Astrocyte of the spinal cord (primary cell): ENCODE measurements around the gene DCLK2.

Experiments
- DNase-seq: peaks from one replicate; pipeline ENCODE4 v3.0.0; 2011; ENCODE audit warnings: low read depth, low spot score
- H3K4me3 ChIP-seq: 2 replicates; pipeline ENCODE4 v1.5.1; 2011; ENCODE audit warnings: low read depth, mild to moderate bottlenecking, low read length, moderate library complexity
- in situ Hi-C: cut with HindIII; loops from 2 replicates; pipeline ENCODE4 v1.10.0; 2017; ENCODE audit warnings: low sequenced_read_pairs
- TF ChIP-seq, protein P1 (sequence below): IDR thresholded peaks from 2 replicates; pipeline ENCODE4 v1.5.1; 2012; ENCODE audit warnings: low read depth, mild to moderate bottlenecking, low read length, inconsistent platforms

Gene DCLK2

GRCh38 chr4:150136036-150136435 is 57.8 kb downstream of the DCLK2 start:
- in situ Hi-C loops = no loop called here

GRCh38 chr4:150136481-150136880 is 58.2 kb downstream of the DCLK2 start:
- peak; percentile 73 for DNase-seq
- TF ChIP-seq, protein P1, sequence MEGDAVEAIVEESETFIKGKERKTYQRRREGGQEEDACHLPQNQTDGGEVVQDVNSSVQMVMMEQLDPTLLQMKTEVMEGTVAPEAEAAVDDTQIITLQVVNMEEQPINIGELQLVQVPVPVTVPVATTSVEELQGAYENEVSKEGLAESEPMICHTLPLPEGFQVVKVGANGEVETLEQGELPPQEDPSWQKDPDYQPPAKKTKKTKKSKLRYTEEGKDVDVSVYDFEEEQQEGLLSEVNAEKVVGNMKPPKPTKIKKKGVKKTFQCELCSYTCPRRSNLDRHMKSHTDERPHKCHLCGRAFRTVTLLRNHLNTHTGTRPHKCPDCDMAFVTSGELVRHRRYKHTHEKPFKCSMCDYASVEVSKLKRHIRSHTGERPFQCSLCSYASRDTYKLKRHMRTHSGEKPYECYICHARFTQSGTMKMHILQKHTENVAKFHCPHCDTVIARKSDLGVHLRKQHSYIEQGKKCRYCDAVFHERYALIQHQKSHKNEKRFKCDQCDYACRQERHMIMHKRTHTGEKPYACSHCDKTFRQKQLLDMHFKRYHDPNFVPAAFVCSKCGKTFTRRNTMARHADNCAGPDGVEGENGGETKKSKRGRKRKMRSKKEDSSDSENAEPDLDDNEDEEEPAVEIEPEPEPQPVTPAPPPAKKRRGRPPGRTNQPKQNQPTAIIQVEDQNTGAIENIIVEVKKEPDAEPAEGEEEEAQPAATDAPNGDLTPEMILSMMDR = no peak
- in situ Hi-C loops = no loop called here

More at GRCh38 chr4:150136036-150136435, 57.8 kb downstream of the DCLK2 start:
- DNase-seq = peak; percentile 52
- TF ChIP-seq, protein P1 = no peak
- no peak overlapping the region for H3K4me3 ChIP-seq

DNA sequence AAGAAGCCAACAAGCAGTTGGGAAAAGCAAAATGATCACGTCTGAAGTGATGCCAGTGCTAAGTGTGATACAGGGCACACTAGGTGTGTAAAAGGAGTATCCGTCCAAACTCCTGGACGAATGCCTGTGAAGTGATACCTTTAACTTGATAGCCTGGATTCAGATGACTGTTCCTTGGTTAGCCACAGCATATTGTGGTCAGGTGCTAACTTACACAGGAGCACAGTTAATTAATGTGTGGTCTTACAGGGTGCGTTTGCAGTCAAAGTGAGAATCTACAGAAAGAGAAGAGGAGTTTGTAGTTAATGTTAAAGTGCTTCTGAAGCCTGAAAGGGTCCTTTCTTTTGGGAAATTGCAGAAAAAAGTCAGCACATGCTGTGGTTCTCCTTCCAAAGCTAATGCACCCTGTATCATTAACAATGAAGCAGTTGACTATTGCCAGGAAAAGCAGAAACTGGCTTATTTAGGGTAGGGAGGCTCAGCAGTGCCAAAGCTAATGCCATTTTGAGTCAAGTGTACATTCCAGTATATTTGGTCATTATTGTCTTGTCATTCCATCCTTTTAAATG is 61.1 kb downstream of the DCLK2 start:
- TF ChIP-seq, protein P1 = no peak
- H3K4me3 ChIP-seq = no peak overlapping the region
- peak; percentile 52 for DNase-seq
- in situ Hi-C loops = no loop called here

More at GRCh38 chr4:150136481-150136880, 58.2 kb downstream of the DCLK2 start:
- H3K4me3 ChIP-seq = no peak overlapping the region

DNA sequence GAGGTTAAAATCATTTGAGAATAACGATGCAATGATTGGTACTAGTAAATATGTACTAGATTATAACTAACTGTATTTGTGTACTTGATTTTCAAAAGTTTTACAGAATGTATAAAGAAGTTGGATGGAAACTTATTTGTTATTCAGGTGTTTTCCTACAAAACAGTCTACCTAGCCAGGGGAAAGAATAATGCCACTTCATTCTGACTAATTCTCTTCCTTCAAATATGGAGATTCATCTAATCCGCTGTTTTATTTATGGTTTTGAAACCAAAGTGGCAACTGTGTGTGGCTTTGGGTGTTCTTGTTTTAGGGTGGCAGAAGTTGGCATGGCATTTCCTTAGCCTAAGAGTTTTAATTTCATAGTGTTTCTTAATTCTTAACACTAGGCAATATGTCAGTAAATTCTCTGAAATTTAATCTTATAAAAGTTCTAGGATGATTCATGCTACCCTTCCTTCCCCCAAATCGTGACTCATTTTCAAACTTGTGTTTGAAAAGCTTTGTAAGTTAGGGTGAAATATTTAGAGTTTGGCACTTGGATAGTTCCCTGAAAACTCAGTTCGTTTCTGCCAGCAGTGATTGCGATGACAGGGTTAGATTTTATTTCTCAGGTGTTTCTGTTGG is 62.6 kb downstream of the DCLK2 start:
- TF ChIP-seq, protein P1 = no peak
- no peak overlapping the region for H3K4me3 ChIP-seq
- DNase-seq = peak; percentile 80

DNA sequence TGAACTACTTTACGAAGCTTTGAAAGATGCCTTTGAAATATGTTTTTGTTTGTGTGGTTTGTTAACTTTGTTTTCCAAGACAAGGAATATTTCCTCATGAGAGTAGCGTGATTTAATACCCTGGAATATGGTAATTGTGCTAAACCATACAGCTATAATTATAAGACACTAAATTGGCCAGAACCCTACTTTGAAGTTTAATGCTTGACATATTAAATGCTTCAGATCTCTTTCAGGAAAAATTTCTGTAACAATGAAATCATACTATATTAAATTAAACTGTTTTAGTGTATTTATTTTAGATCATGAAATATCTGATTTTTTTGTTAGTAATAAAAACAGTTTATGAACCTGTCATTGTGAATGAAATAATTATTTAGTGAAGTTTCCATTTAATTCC is 63.5 kb downstream of the DCLK2 start:
- no peak overlapping the region for H3K4me3 ChIP-seq
- TF ChIP-seq, protein P1 = no peak
- in situ Hi-C loops = no loop called here
- no peak for DNase-seq

More for the DNA sequence above, 62.6 kb downstream of the DCLK2 start:
- in situ Hi-C loops = no loop called here

DNA sequence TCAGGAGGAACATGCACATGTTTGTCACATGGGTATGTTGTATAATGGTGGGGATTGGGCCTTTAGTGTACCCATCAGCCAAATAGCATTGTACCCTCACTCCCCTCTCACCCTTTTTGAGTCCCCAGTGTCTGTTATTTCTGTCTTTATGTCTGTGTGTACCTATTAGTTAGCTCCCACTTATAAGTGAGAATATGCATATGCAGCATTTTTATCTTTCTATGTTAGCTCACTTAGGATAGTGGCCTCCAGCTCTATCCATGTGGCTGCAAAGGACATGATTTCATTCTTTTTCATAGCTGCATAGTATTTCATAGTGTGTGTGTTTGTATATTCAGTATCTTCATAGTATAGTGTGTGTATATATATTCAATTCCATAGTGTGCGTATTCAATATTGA is 64.6 kb downstream of the DCLK2 start:
- no peak for DNase-seq

More for the DNA sequence above, 64.6 kb downstream of the DCLK2 start:
- TF ChIP-seq, protein P1 = no peak
- no peak overlapping the region for H3K4me3 ChIP-seq
- in situ Hi-C loops = no loop called here
